ENCODE measurements around the gene PVRIG.
"Not testable (repeated sequence)": the region's sequence is repeated elsewhere in the genome, so short reads cannot be mapped to it uniquely, and the experiment has no call there.

PVRIG gene

DNA sequence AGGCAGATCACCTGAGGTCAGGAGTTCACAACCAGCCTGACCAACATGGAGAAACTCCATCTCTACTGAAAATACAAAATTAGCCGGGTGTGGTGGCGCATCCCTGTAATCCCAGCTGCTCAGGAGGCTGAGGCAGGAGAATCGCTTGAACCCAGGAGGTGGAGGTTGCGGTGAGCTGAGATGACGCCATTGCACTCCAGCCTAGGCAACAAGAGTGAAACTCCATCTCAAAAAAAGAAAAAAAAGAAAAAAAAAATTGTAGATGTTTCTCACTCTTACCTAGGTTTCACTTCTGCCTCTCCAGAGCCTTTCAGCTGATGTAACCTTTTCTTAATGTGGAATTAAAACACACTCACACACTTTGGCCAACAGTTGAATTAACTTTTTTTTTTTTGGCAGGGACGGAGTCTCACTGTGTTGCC is 23.8 kb upstream of the PVRIG start:
- not testable (repeated sequence) for DNase-seq

DNA sequence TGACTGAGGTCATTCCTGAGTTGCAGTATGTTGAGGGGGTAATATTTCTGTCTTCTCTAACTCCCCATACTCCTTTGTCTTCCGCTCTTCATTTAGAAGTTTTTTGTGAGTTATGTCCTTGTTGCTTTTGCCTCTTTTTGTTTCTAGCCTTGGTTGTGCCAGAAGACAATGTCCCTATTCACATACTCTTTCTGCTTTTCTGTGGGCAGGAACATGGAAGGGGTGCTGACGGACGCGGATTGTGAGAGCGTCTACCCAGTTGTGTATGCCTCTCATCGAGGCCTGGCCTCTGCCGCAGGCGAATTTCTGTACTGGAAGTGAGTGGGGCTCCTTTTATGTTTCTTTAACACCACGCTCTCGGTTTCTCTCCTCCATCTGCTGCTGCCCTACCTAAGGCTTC is 21.5 kb upstream of the PVRIG start:
- DNase-seq = no peak

DNA sequence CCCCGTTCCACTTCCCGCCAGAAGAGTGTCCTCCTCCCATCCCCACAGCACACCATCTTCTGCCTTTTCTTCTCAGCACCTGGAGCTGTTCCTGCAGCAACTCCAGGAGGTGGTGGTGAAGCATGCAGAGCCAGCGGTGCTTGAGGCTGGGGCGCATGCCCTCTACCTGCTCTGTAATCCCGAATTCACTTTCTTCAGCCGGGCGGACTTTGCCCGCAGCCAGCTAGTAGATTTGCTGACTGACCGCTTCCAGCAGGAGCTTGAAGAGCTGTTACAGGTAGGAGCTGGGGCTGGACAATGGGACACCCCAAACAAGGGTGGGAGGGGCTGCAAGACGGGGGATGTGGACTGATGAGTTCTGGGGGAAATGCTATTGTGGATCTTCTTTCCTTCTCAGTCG is 19.1 kb upstream of the PVRIG start:
- DNase-seq = peak; percentile 48

DNA sequence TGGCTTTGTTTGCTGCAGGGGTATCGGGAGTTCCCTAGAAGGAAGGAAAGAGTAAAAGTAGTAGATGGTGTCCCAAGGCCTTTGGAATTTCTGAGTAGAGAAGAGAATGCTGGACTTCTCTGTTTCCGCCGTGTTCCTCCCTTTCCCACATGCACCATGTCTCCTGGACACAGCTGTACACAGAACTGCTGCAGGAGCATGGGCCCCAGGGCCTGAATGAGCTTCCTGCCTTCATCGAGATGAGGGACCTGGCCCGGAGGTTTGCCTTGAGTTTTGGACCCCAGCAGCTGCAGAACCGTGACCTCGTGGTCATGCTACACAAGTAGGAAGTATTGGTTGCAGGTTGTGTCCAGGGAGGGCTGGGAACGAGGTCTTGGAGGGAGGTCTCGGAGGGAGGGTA is 15.3 kb upstream of the PVRIG start:
- DNase-seq = no peak

DNA sequence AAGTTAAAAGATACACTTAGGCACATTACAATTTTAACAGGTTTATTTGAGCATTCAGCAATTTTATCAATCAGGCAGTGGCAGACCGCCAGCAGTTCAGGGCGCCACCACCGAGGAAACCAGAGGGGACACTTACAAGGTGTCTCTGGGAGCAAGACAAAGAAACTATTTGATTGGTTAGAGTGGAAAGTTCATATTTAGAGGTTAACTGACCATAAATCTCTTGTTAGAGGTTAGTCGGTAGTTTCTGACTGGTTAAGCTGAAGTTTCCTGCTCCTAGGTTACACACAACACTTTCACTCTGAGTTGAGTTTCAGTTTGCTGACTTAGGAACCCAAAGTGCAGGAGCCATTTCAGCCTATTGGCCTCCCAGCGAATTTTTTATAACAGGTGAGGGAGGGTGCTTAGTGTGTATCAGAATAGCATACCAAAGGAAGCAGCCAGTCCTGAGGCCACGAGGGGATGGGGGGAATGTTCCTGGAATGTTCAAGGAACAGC is 10.8 kb upstream of the PVRIG start:
- DNase-seq = no peak

DNA sequence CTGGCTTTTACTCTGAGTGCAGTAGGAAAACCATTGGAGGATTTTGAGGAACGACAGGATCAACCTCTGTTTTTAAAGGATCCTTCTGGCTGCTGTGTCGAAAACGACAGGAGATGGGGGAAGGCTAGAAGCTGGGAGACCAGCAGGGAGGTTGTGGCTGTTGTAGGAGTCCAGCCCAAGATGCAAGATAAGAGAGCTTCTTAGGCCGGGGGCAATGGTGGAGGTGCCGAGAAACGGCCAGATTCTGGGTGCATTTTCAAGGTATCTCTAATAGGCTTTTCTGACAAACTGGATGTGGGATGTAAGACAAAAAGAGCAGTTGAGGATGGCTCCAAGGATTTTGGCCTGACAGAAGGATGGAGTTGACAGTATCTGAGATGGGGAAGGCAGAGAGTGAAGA is 10.3 kb upstream of the PVRIG start:
- no peak for DNase-seq

DNA sequence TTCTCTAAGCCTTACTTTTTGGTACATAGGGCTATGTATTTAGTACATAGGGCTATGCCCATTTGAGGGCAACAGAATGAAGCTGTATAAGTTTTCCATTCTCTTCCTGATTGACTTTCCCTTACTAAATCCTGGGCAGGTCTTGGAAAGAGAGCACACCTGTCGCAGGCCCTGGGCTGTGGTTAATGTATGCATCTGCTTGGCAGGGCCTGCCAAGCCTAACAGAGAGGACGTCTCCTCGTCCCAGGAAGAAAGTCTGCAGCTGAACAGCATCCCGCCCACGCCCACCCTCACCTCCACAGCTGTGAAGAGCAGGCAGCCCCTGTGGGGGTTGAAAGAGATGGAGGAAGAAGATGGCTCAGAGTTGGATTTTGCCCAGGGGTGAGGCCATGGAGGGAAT is 8.9 kb upstream of the PVRIG start:
- DNase-seq = no peak

DNA sequence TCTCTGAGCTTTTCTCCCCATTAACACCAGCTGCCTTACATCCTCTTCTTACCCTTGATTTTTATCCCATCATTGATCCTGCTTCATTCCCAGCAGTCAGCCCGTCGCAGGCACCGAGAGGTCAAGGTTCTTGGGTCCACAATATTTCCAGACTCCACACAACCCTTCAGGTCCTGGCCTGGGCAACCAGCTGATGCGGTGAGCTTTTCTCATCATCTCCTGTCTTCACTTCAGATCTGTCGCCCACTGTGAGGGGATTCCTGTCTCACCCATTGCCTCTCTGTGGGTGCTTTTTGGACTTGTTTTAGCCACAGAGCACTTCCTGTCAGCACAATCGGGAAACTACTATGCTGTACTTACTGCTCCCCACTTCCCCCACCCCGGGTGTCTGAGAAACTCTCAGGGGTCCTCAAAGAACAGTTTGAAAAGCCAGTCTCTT is 8.4 kb upstream of the PVRIG start:
- DNase-seq = no peak

DNA sequence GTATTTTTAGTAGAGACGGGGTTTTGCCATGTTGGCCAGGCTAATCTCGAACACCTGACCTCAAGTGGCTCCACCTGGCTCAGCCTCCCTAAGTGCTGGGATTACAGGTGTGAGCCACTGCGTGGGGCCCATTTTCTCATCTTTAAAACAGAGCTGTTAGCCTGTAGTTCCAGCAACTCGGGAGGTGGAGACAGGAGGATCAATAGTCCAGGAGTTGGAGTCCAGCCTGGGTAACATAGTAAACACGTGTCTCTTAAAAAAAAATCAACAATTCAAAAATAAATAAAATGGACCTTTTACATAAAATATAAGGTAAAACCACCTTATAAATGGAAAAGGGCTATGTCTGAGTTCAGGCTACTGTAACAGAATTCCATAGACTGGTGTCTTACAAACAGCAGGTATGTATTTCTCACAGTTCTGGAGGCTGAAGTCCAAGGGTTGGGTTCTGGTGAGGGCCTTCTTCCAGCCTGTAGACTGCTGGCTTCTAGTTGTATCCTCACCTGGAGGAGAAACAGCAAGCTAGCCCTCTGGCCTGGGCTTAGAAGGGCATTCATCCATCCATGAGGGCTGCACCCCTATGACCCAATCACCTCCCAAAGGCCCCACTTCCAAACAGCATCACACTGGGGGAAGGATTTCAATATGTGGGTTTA is 7.0 kb upstream of the PVRIG start:
- DNase-seq = no peak

DNA sequence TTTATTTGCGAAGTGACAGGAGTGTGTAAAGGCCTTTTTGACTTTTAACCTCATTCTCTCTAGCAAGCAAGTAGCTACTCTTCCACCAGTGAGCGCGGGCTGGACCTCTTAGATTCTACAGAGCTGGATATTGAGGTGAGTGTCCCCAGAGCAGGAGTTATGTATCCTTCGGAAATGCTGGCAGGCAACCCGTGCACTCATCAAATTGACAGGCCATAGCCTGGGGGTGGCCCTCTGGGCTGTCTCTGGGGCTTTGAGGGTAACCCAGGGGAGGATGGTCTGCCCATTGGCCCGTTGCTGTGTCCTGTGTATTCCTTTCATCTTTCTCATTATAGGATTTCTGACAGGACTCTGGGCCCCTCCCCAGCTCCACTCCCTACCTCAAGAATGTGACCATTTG is 6.1 kb upstream of the PVRIG start:
- no peak for DNase-seq

DNA sequence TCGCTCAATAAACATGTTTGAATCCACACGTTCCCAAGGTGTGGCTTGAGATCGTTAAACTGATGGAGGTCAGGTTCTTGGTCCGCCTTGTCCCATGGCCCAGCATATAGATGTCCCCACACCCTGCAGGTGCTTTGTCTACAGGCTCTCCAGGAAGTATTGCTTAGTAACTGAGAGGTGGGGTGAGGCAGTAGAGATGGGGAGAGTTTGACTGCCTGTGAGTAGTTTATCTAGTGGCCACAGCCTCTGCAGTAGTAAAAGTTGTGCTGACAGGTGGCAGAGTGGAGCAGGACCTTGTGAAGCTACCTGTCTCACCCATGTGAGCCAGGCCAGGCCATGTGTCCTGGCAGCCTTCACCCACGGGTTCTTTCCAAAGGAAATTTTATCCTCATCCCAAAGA is 5.4 kb upstream of the PVRIG start:
- not testable (repeated sequence) for DNase-seq

DNA sequence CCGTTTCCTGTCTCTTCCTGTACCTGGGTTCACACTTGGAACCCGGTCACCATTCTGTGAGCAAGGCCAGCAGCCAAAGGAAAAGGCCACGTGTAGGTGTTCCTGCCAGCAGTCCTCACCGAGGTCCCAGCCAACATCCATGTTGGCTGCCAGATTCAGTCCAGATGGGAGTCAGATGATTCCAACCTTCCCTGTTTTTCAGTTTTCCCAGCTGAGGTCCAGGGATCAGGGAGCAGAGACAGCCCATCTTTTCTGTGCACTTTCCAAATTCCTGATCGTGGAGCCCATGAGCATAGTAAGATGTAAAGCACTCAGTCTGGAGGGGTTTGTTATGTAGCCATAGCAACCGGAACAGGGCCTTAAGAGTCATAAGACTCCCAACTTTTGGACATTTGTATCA is 3.9 kb upstream of the PVRIG start:
- no peak for DNase-seq

DNA sequence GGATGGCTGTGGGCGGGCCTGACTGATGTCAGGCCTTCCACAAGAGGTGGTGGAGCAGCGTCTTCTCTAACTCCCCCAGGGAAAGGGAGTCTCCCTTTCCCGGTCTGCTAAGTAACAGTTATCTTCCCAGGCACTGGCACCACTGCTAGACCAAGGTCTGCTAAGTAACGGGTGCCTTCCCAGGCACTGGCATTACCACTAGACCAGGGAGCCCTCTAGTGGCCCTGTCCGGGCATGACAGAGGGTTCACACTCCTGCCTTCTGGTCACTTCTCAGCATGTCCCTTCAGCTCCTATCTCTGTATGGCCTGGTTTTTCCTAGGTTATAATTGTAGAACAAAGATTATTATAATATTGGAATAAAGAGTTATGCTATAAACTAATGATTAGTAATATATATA is 1.8 kb upstream of the PVRIG start:
- DNase-seq = peak; percentile 92

DNA sequence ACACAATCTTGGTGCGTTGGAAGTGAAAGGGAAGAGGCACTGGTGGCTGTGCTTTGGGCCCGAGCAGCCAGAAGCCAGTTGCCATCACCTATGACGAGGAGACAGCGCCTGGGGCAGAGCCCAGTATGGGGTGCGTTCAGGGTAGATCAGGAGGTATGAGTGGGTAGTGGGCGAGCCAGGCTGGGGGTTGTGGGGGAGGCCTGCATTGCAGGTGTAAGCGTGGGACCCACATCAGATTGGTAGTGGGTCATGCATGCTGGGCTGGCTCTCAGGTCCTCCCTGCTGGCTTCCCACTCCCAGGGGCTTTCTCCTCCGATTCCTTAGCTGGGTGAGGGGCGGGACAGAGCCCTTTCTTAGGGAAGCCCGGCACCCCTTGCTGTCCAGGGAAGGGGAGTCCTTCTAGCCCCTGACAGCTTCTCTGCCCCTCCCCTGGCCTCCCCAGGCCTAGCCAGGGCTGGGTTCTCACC is 445 bp upstream of the PVRIG start:
- DNase-seq = no peak

DNA sequence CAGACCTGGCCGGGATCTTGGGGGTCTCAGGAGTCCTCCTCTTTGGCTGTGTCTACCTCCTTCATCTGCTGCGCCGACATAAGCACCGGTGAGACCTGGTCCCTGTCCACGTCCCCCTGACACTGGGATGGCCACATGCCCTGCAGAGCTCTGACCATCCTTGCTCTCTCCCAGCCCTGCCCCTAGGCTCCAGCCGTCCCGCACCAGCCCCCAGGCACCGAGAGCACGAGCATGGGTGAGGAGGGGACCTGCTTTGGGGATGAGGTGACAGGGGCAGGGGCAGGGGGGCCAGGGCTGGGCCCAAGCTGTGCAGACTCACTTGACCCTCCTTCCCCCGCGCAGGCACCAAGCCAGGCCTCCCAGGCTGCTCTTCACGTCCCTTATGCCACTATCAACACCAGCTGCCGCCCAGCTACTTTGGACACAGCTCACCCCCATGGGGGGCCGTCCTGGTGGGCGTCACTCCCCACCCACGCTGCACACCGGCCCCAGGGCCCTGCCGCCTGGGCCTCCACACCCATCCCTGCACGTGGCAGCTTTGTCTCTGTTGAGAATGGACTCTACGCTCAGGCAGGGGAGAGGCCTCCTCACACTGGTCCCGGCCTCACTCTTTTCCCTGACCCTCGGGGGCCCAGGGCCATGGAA is 959 bp downstream of the PVRIG start:
- no peak for DNase-seq

DNA sequence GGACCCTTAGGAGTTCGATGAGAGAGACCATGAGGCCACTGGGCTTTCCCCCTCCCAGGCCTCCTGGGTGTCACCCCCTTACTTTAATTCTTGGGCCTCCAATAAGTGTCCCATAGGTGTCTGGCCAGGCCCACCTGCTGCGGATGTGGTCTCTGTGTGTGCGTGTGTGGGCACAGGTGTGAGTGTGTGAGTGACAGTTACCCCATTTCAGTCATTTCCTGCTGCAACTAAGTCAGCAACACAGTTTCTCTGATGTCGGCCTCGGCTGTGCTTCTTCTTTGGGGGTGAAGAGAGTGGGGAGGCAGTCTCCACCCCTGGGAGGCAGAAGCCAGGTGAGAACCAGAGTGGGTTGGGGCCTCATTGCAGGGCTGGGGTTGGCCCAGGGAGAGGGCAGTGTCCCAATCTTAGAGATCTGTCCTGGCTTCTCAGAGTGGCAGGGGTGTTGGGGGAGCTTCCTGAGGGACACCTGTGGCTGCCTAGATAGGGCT is 1.5 kb downstream of the PVRIG start:
- DNase-seq = no peak

DNA sequence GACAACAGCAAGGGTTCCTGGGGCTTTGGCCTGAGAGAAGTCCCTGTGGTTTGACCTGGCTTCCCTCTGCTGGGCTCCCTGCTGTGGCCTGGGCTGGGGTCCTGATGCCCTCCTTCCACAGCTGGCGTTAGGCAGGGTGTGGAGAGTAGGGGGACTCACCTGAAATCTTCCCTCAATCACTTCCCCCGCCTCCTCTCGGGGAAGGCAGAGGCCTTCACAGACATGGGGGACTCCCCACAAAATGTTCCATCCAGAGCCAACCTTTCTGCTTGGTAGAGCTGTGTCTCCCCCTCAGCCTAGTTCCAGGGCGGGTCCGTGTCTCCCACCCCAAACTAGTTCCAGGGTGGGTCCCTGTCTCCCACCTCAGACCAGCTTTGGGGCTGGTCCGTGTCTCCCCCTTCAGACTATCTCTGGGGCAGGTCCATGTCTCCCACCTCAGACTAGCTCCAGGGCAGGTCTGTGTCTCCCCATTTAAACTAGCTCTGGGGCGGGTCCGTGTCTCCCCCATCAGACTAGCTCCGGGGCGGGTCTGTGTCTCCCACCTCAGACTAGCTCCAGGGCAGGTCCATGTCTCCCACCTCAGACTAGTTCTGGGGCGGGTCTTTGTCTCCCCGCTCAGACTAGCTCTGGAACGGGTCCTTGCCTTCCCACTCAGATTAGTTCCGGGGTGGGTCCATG is 2.2 kb downstream of the PVRIG start:
- no peak for DNase-seq

DNA sequence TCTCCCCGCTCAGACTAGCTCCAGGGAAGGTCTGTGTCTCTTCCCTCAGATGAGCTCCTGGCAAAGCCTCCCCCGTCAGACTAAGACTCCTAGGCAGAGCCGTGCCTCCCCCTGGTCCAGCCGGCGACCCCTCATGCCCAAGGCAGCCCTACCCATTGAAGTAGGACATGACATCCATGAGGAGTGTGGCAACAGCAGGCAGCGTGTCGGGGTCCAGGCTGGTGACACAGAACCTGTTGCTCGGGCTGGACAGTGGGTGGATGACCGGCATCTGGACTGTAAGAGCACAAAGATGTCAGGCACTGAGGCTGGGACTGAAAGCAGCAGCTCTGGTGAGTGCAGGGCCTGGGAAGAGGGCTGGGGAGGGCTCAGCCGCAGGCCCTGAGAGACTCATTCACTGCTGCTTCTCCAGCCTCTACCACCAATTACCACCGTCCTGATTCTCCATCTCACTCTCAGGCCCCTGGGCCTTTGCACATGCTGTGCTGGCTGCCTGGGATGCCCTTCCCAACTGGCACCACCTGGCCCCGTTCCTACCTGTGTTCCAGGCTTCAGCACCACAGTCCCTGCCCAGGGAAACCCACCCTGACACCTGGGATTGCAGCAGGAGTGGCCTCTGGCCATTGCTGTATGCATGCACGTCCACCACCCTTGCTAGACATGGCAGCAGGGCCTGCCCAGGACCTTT is 2.8 kb downstream of the PVRIG start:
- no peak for DNase-seq

DNA sequence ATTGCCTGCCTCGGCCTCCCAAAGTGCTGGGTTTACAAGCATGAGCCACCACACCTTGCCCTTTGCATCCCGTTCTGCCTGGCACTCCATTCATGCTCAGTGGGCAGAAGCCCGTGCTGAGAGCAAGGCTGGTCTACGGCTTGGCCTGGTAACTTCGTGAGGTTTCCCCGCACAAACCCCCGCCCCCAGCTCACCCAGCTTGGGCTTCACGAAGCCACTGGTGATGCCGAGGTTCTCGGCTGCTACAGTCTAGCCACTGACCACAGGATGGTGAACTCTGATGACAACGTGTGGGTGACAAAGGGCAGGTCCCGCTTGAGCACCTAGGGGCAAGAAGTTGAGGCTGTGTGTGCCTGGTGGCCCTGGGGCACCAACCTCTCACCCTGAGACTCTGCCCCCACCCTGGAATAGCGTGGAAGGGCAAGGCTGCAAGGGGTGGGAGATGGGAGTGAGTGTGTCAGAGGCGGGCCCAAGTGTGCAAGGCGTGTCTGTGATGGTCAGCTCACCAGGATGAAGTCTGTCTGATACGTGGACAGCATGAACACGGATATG is 3.7 kb downstream of the PVRIG start:
- not testable (repeated sequence) for DNase-seq

DNA sequence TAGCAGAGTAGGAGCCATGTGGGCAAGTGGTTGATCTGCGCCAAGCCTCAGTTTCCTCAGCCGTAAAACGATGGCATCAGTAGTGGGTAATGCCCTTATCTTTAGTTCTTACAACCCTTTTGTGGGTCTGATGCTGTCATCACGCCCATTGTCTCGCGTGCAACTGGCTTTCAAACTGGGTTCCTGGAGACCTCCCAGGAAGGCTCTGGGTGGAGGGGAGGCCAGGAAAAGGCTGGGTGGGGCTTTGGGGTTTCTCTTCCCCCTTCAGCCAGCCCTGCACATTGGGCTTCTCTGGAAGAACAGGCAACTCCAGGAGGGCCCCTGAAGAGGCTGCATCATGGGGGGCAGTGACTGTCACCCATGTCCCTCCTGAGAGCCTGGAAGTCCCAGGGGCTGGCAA is 5.1 kb downstream of the PVRIG start:
- DNase-seq = not testable (repeated sequence)

DNA sequence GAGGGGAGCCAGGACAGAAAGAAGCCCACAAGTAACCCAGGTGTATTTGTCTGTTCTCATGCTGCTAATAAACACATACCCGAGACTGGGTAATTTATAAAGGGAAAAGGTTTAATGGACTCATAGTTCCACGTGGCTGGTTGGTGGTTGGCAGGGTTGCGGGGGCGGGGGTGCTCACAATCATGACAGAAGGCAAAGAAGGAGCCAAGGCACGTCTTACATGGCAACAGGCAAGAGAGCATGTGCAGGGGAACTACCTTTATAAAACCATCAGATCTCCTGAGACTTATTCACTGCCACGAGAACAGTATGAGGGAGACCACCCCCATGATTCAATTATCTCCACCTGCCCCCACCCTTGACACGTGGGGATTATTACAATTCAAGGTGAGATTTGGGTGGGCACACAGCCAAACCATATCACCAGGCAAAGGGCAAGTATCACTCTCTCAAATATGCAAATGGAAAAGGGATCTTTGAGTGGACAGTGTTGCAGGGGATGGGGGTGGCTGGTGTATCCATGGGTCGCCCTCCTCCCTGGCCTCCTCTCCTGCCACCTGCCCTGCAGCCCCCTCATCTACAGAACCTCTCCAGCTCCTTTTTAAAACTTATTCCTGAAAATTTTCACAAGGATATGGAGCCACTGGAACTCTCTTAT is 15.0 kb downstream of the PVRIG start:
- DNase-seq = not testable (repeated sequence)

DNA sequence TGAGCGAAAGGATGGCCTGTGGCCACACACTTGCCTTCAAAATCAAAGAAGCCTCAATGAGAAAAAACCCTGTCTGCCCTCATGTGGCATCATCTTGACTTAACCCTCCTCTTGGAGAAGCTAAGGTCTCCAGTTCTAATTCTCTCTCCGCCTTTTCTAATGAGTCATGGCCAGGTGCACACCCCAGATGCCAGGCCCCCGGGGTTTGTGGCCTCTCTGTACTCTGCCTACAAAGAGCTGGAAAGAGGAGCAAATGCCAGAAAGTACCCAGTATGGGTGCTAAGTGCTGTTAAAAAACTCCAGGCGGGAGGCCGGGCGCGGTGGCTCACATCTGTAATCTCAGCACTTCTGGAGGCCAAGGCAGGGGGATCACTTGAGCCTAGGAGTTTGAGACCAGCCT is 20.2 kb downstream of the PVRIG start:
- DNase-seq = not testable (repeated sequence)
